T1000 (cell line): ENCODE measurements around the gene NEU4.

ENCODE experiments used
- DNase-seq: peaks from one replicate; lab custom pipeline; 2025; ENCODE audit warnings: mixed read lengths; lab: John Stamatoyannopoulos, UW

Gene NEU4

GRCh38 chr2:241864168-241864849, 55.3 kb downstream of the NEU4 start:
- no peak for DNase-seq

GRCh38 chr2:241864850-241865213, 55.8 kb downstream of the NEU4 start:
- DNase-seq: no peak

- no peak for DNase-seq
Measured at GRCh38 chr2:241865416-241865956, 56.5 kb downstream of the NEU4 start.

GRCh38 chr2:241865957-241866789, 57.2 kb downstream of the NEU4 start:
- DNase-seq: no peak
